ENCODE results near the gene VEGFA. TPM values are rescaled to one million over a fixed set of nuclear protein-coding genes. Genes with fewer than 3 reads are reported as not detected.

Gene VEGFA
- total and polyA plus RNA-seq, 2 of the 8 experiments (the other 6 are each of a cell fraction or from before 2014, with no cell fraction given): 42.2 to 58.5 TPM

DNA sequence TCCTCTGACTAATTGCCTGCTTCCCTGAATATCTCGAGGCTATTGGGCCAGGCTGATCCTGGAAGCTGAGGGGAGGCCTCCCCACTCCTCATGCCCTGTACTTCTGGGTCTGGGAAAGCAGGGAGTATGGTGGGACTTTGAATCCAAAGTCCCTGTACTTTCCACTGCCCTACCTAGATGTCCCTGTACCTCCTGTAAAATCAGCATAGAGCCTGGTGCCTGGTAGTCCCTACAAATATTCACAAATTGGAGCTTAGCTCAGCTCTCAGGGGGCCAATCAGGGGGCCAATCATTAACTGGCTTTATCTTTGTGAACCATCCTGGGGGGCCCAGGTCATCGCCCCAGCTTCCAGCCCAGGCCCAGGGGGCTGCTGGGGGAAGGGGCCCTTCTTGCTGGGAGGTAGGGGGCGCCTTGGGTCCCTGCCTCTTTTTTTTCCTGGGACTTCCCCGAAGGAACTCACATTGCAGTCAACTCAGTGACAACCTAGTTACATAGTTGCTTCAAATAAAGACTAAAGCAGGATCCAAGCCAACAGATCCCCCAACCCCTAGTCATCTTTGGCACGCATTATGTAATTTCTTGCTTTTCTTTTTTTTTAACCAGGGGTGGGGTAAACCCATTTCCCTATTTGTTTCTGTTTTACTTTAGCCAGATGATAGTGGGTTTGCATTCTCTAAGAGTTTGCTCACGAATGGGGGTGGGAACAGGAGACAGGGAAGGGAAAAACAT is 6.9 kb upstream of the VEGFA start (continued):
- TF ChIP-seq TAF7 (optimal IDR thresholded peaks at IDR 0.05; ENCODE audit: borderline replicate concordance, low read depth, low read length): no peak
- no peak for TF ChIP-seq RFX5 (IDR thresholded peaks at IDR 0.05; ENCODE audit: borderline replicate concordance, low read depth, low read length)
